HS-27A (cell line): ENCODE data around the gene KCNT1.

Experiments
- DNase-seq: peaks from one replicate; pipeline ENCODE4 v3.0.0-alpha.2; 2012; ENCODE audit warnings: low read depth, missing footprints

KCNT1 gene

GRCh38 chr9:135727257-135727875 is 25.4 kb downstream of the KCNT1 start:
- DNase-seq: no peak

- no peak for DNase-seq
Observed at GRCh38 chr9:135728436-135729110, 26.6 kb downstream of the KCNT1 start.

- no peak for DNase-seq
Observed at GRCh38 chr9:135729480-135729879, 27.5 kb downstream of the KCNT1 start.

- DNase-seq: no peak
Observed at GRCh38 chr9:135731454-135731853, 29.5 kb downstream of the KCNT1 start.

- DNase-seq: no peak
Observed at GRCh38 chr9:135732569-135733257, 30.7 kb downstream of the KCNT1 start.

GRCh38 chr9:135734616-135735144 is 32.7 kb downstream of the KCNT1 start:
- DNase-seq: no peak

GRCh38 chr9:135736272-135736978 is 34.4 kb downstream of the KCNT1 start:
- DNase-seq: no peak

GRCh38 chr9:135736979-135737839 is 35.2 kb downstream of the KCNT1 start:
- no peak for DNase-seq

GRCh38 chr9:135737840-135738521 is 36.0 kb downstream of the KCNT1 start:
- no peak for DNase-seq

- no peak for DNase-seq
Observed at GRCh38 chr9:135739271-135740220, 37.6 kb downstream of the KCNT1 start.

GRCh38 chr9:135741276-135742219 is 39.6 kb downstream of the KCNT1 start:
- DNase-seq: no peak

GRCh38 chr9:135743021-135743420 is 41.0 kb downstream of the KCNT1 start:
- DNase-seq: no peak

GRCh38 chr9:135743546-135744332 is 41.8 kb downstream of the KCNT1 start:
- no peak for DNase-seq

- DNase-seq: no peak
Observed at GRCh38 chr9:135744333-135745070, 42.5 kb downstream of the KCNT1 start.

- no peak for DNase-seq
Observed at GRCh38 chr9:135745189-135745588, 43.2 kb downstream of the KCNT1 start.

GRCh38 chr9:135745686-135746324 is 43.8 kb downstream of the KCNT1 start:
- DNase-seq: no peak
